PC-9 (cell line): ENCODE measurements around the gene CLK4.

ENCODE experiments used
- CTCF ChIP-seq: fragments of 200-600 bp; sonication (generic); conservative IDR thresholded peaks from 2 replicates; pipeline ENCODE4 v1.6.1; 2017; ENCODE audit warnings: mixed run types, antibody characterized with exemption, mild to moderate bottlenecking, moderate library complexity
- EZH2 ChIP-seq: fragments of 200-600 bp; sonication (generic); IDR thresholded peaks from 2 replicates; pipeline ENCODE4 v1.8.0; 2017; ENCODE audit warnings: antibody characterized with exemption, low read depth

GRCh38 chr5:178642351-178642909, 15.6 kb upstream of the CLK4 start:
- TF ChIP-seq CTCF (no peak), EZH2 (no peak)
